ENCODE data around the gene DICER1.
"Not testable (repeated sequence)": the region's sequence is repeated elsewhere in the genome, so short reads cannot be mapped to it uniquely, and the experiment has no call there.

The DICER1 gene

GRCh38 chr14:95157327-95158189 lies at the start of gene DICER1:
Gene DICER1 (minus strand): TSS chr14:95157529. CDS start chr14:95133458, 24,071 bp downstream.
- DNase-seq (ENCODE audit: low read depth) = peak; percentile 94

- no peak for DNase-seq (ENCODE audit: low read depth)
Observed at GRCh38 chr14:95206534-95206933, 49.2 kb upstream of the DICER1 start.

GRCh38 chr14:95204705-95205104 lies 47.4 kb upstream of the DICER1 start:
- no peak for DNase-seq (ENCODE audit: low read depth)

GRCh38 chr14:95201745-95202144 lies 44.4 kb upstream of the DICER1 start:
- not testable (repeated sequence) for DNase-seq (ENCODE audit: low read depth)

- no peak for DNase-seq (ENCODE audit: low read depth)
Observed at GRCh38 chr14:95200404-95200803, 43.1 kb upstream of the DICER1 start.

- DNase-seq (ENCODE audit: low read depth) = no peak
Observed at GRCh38 chr14:95199298-95199983, 42.1 kb upstream of the DICER1 start.

GRCh38 chr14:95198320-95198719 lies 41.0 kb upstream of the DICER1 start:
- no peak for DNase-seq (ENCODE audit: low read depth)

DNA sequence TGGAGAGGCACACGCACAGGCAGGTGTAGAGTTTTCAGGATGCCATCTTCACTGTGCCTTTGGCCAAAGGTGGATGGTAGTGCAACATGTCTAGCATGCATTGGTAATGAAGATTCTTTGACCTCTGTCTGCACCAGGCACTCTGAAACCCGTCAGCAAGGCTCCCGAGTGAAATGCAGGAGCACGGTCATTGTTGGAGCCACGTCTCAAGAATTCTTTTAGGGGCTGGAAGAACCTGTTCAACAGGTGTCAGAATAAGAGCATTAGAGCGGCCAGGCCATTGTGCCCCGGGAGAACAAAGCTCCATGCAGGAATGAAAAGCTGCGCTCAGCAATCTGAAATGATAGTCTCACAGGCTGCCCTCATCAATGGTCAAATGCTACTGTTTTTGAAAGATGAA lies 40.2 kb upstream of the DICER1 start:
- no peak for DNase-seq (ENCODE audit: low read depth)

DNA sequence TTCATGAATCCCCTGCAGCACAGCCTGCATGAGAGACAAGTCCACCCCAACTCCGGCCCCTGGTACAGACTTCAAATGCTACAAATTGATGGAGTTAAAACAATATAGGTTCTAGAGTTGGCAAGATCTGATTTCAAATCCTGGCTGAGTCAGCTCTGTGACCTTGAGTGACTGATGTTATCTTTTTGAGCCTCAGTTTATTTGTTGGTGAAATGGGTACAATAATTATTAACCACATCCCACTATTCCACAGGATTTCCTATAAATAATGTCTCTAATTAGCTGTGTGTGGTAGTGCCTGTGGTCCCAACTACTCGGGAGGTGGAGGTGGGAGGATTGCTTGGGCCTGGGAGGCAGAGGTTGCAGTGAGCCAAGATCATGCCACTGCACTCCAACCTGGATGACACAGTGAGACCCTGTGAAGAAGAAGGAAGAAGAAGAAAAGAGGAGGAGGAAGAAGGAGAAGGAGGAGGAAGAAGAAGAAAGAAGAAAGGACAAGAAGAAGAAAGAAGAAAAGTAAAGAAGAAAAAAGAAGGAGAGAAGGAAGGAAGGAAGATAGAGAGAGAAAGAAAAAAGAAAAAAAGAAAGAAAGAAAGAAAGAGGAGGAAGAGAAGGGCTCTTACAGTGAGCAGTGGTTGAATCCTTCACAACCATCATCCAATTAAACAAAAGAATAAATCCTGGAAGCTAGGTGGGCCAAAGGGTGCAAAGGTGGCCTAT lies 39.7 kb upstream of the DICER1 start:
- DNase-seq (ENCODE audit: low read depth) = no peak

DNA sequence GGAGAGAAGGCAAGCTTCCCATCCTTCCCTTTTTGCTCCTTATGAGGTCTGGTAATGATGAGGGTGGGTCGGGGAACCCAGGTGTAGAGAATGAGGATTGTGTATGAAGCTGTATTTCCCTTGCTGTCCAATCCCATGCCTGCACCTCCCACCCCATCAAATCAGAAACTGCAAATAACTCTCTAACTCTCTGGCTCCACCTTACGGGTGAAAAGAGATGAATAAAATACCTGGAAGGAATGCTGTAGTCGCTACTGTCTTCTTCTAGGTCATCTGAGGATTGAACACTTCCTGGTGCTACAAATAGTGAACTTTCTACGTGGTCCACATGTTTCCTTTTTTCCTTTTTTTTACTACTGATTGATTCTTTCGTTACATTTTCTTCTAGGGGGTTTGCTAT lies 38.9 kb upstream of the DICER1 start:
- no peak for DNase-seq (ENCODE audit: low read depth)

DNA sequence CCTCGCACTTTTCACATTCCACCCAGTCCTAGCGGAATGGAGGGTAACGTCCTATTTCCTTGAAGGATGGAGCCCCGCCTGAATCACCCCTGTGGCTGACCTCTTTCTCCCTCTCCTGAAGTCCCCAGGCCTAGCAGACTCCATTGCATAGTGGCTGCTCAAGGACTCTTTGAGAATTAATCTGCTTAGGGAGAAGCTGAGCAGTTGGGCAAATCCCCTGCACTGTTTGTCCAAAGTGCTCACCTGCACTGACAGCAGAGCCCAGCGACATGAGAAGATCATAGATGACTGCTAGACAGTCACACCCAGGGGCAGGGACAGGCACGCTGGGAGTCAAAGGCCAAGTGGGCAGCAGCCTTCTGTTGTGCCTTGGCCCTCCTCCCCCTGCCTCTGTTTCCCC lies 37.7 kb upstream of the DICER1 start:
- no peak for DNase-seq (ENCODE audit: low read depth)

DNA sequence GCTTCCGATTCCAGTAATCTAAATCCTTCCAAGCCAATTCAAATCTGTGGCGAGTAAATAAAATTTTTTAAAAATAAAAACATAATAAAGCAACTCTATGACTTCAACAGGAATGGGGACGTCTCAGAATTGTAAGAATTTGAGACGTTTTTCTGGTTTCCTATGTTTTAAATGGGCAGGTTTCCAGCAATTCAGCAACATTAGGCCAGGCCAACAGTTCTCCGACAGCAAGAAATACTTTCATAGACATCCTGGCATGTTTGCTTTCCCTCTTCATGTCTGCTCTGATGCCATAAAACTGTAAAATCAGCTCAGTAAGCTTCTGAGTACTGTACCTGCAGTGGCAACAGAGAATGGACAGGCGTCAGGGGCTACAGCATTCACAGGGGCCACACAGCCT lies 35.8 kb upstream of the DICER1 start:
- DNase-seq (ENCODE audit: low read depth) = no peak

GRCh38 chr14:95192311-95192710 lies 35.0 kb upstream of the DICER1 start:
- no peak for DNase-seq (ENCODE audit: low read depth)

DNA sequence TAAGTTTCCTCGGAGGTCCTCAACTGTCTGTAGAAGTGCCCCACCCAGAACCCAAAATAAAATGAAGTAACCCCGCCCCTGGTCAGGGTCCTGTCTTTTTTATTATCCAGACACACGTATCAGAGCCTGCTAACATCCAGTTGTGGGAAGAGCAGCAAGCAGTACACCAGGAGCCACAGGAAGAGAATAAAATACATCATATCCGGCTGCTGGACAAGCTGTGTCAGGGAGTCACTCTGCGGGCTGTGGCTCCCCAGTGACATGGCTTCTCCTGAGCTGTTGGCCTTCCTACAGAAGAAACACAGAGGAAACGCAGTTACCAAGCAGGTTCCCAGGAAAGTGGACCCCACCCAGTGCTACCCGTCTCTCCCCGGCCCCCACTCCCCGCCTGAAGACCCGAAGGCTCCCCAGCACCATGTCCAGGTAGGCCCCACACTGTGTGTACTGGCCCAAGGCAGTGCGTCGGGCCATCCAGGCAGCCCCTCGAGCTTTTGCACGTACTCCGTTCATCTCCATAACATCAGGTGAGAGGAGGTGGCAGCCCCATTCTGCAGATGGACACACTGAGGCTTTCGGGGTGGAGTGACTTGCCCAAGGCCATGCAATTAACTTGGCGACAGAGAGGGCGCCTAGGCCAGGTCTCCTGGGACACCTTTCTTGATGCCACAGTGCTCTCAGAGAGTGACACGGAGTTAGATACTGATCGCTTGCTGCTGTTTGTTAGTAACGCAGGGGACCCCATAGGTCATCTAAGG lies 34.3 kb upstream of the DICER1 start:
- no peak for DNase-seq (ENCODE audit: low read depth)

- no peak for DNase-seq (ENCODE audit: low read depth)
Observed at GRCh38 chr14:95190857-95191256, 33.5 kb upstream of the DICER1 start.

DNA sequence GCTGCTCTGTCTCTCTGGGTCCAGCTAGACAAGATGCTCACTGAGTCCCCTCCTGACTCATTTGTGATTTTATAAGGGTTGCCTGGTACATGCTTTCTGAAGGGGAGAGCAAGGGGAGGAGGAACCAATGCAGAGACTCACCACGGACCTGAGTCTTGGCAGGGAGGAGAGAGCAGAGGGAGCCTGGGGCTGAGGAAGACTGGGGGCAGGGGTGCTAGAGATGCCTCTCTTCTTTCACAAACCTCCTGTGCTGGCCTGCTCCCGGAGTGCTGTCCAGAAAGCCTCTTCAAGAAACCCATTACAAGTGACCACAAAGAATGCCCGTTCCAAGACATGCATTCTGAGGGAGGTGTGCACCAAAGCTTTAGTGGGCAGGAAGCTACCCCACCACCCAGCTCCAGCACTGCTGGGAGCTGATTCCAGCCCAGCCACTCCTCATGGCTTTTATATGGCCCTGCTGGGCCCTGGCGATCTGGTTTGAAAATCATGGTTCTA lies 33.1 kb upstream of the DICER1 start:
- no peak for DNase-seq (ENCODE audit: low read depth)

DNA sequence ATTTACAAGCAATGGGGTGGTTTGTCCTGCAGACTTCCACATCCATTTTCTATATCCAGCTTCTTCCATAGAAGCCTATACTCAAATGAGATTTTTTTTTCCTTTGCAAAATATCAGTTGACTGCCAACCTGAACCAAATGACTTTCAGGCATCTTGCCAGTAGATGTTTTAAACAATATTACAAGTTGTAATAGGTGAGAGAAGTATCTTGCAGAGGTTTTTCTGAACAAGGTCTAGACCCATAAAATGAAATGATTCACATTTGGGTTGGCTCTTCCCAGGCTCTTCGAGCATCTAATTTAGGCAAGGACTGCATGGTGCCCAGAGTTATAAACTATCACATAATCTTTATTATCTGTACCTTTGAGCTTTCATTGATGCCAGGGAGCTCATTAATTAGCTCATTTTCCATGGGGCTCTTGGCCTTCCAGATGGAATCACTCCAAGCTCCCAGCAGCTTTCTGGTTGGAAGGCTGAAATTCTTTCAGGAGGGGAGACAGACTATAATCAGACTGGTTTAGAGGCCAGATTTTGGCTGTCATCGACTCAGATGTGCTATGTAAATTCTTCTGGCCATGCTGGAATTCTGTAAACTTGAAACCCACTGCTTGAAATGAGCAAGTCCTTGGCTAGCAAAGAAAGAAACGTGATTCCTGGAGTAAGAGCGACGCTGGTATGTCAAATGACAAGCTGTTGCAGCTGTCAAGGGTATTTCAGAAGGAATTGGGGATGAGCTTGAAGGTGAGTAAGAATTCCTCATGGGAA lies 32.2 kb upstream of the DICER1 start:
- no peak for DNase-seq (ENCODE audit: low read depth)

- DNase-seq (ENCODE audit: low read depth) = no peak
Observed at GRCh38 chr14:95188380-95188779, 31.1 kb upstream of the DICER1 start.

DNA sequence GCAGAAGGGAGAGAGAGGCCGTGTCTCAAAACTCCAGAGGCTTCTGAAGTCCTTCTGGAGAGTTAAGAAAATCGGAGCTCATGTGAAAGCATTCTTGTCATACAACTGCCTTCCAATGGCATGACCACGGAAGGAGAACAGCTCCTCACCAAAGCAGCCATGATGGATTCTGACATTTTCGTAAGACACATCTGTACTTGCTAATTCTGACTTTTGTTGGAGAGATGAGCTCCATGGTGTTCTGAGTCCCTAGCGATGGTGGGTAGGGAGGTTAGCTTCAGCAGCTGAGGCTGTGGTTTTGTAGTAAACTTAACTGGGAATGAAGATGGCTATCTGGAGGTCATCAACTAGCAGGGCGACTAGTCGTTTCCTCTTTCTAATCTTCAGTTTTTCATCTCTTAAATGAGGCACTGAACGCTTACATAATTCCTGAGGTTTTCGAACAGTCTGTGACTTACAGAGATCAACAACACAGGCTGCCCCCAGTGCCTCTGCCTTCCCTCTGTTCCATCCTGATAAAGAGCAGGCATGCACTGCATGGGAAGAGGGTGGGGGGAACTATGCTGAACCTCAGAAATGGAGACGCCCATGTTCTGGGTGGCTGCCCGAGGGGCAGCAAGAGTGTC lies 28.6 kb upstream of the DICER1 start:
- DNase-seq (ENCODE audit: low read depth) = no peak

GRCh38 chr14:95185033-95185766 lies 27.9 kb upstream of the DICER1 start:
- no peak for DNase-seq (ENCODE audit: low read depth)

Measured in activated T-cell treated with anti-CD3 and anti-CD28 coated beads for 24 hours (primary cell).